Nephron (organoid): ENCODE data around the gene ABLIM1.
A peak's percentile ranks its signal among the peaks of the same experiment; 100 is the strongest.

Source experiments
- H3K27ac Mint-ChIP-seq, 3 experiments: 2 replicates each; pipeline ENCODE4 v1.8.0; 2020; ENCODE audit warnings: mixed read lengths in 3 of 3, mild to moderate bottlenecking in 2 of 3, moderate library complexity in 1 of 3
- H3K27me3 Mint-ChIP-seq: 2 replicates; pipeline ENCODE4 v1.8.0; 2021; ENCODE audit warnings: low read depth, mild to moderate bottlenecking, moderate library complexity, mixed read lengths
- H3K36me3 Mint-ChIP-seq: 2 replicates; pipeline ENCODE4 v1.8.0; 2020; ENCODE audit warnings: low read depth, mixed read lengths
- H3K4me1 Mint-ChIP-seq: 2 replicates; pipeline ENCODE4 v1.8.0; 2020; ENCODE audit warnings: mixed read lengths
- H3K4me3 Mint-ChIP-seq, 3 experiments: 2 replicates each; pipeline ENCODE4 v1.8.0; 2020; ENCODE audit warnings: mild to moderate bottlenecking in 3 of 3, mixed read lengths in 3 of 3, moderate library complexity in 2 of 3
- H3K9me3 Mint-ChIP-seq: 2 replicates; pipeline ENCODE4 v1.8.0; 2020; ENCODE audit warnings: mixed read lengths
- TF ChIP-seq, protein P1 (sequence below), 3 experiments: fragments of 200-600 bp; sonication (generic); IDR thresholded peaks; one replicate each; pipeline ENCODE4 v1.5.0; 2021; ENCODE audit warnings: antibody characterized with exemption in 3 of 3; ENCODE audit not compliant: unreplicated experiment in 3 of 3

Gene ABLIM1

GRCh38 chr10:114613237-114613979 is 44.7 kb downstream of the ABLIM1 start:
- H3K27me3 Mint-ChIP-seq, result peaks cover 8% of the 10 kb centered on the region
- no peaks in the 10 kb centered on the region for H3K9me3 Mint-ChIP-seq
- TF ChIP-seq, protein P1, sequence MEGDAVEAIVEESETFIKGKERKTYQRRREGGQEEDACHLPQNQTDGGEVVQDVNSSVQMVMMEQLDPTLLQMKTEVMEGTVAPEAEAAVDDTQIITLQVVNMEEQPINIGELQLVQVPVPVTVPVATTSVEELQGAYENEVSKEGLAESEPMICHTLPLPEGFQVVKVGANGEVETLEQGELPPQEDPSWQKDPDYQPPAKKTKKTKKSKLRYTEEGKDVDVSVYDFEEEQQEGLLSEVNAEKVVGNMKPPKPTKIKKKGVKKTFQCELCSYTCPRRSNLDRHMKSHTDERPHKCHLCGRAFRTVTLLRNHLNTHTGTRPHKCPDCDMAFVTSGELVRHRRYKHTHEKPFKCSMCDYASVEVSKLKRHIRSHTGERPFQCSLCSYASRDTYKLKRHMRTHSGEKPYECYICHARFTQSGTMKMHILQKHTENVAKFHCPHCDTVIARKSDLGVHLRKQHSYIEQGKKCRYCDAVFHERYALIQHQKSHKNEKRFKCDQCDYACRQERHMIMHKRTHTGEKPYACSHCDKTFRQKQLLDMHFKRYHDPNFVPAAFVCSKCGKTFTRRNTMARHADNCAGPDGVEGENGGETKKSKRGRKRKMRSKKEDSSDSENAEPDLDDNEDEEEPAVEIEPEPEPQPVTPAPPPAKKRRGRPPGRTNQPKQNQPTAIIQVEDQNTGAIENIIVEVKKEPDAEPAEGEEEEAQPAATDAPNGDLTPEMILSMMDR (IDR thresholded peaks at IDR 0.05; ENCODE audit: unreplicated experiment in 3 of 3), result no peak

DNA sequence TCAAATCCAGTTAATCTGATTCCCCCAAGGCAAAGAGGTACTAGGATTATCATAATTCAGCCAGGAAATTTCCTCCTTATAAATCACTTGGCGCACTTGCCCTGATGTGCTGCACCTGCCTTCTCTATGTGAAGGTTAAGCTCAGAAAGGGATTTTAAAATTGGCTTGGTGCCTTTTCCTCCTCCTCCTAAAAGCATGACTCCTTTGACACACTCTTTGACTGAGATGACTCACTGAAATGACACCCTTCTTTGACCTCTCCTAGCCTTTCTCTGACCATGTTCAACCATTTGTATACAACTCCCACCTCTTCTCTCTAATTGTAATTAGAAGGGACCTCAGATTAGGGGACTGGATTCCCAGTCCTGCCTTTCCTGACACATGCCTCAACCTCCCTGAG is 46.5 kb downstream of the ABLIM1 start:
- TF ChIP-seq, protein P1 (IDR thresholded peaks at IDR 0.05; ENCODE audit: unreplicated experiment in 3 of 3), result no peak
- H3K4me3 Mint-ChIP-seq, result no peak overlapping the region
- peaks cover 8% of the 10 kb centered on the region for H3K27me3 Mint-ChIP-seq
- no peaks in the 10 kb centered on the region for H3K36me3 Mint-ChIP-seq
- H3K27ac Mint-ChIP-seq, result peak overlapping the region in 2 of 3 experiments; percentile 2 to 73
- no peaks in the 10 kb centered on the region for H3K9me3 Mint-ChIP-seq
- H3K4me1 Mint-ChIP-seq, result peaks cover 18% of the 10 kb centered on the region

More at GRCh38 chr10:114613237-114613979, 44.7 kb downstream of the ABLIM1 start:
- no peak overlapping the region for H3K4me3 Mint-ChIP-seq
- peaks cover 13% of the 10 kb centered on the region for H3K4me1 Mint-ChIP-seq
- H3K36me3 Mint-ChIP-seq, result no peaks in the 10 kb centered on the region
- peak overlapping the region; percentile 71 to 88 (median 73) for H3K27ac Mint-ChIP-seq

DNA sequence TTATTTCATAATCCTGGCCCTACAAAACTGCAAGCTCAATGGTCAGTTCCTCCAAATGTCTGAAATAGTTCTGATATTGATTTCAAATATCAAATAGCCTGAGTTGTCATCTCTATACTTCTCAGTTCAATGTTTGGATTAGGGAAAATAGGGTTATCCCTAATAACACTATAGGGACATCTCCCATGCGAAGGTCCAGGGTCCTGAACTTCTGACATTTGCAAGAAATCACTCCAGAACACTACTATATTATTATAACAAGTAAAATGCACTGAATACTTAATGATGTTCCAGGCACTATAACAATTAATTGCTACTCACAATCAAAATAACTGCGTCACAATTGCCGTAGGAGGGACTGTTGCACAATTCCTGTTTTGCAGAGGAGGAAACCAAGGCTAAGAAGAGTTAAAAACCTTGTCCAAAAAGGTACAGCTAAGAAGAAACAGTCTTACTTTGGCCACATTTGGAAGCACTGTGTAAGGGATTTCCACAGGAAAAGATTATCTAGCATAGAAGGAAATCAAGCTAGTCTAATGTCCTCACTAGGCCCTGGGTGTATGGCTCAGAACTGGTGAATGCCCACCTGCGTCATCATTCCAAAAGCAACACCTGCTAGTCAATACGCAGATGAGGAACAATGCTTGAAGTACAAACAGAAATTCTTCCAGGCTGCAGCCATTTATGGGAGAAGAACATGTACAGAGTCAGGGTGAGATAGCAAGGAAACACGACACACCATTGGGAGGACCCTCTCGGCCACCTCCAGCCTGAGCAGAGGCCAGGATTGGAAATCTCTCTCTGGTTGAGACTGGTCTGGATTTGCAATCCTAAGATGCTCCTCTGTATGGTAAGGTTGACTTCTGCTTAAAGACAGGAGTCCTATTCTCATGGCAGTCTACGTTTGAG is 48.3 kb downstream of the ABLIM1 start:
- H3K4me1 Mint-ChIP-seq, result peaks cover 24% of the 10 kb centered on the region
- H3K27me3 Mint-ChIP-seq, result peaks cover 8% of the 10 kb centered on the region
- TF ChIP-seq, protein P1 (IDR thresholded peaks at IDR 0.05; ENCODE audit: unreplicated experiment in 3 of 3), result no peak
- no peaks in the 10 kb centered on the region for H3K9me3 Mint-ChIP-seq
- H3K27ac Mint-ChIP-seq, result no peak overlapping the region
- no peaks in the 10 kb centered on the region for H3K36me3 Mint-ChIP-seq
- H3K4me3 Mint-ChIP-seq, result no peak overlapping the region

DNA sequence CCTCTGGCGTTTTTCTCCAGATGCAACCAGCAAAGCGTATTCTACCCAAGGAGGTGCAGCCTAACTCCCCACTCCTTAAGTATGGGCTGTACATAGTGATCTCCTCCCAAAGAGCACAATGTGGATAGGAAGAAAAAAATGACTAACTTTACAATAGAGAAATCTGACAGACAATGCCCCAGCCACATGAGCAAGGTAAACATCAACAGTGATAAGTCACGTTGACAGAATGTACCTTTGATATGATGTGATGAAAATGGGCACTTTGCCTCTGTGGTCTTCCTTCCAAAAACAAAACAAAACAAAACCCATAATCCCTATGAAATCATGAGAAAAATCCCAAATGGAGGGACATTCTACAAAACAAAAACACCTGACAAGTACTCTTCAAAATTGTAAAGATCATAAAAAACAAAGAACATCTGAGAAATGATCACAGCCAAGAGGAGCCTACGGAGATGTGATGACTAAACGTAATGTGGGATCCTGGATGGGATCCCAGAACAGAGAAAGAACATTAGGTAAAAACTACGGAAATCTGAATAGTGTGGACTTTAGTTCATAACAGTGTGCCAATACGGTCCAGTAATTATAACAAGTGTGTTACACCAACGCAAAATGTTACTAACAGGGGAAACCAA is 50.6 kb downstream of the ABLIM1 start:
- H3K27me3 Mint-ChIP-seq, result peaks cover 8% of the 10 kb centered on the region
- no peak overlapping the region for H3K27ac Mint-ChIP-seq
- no peaks in the 10 kb centered on the region for H3K36me3 Mint-ChIP-seq
- TF ChIP-seq, protein P1 (IDR thresholded peaks at IDR 0.05; ENCODE audit: unreplicated experiment in 3 of 3), result no peak
- H3K4me1 Mint-ChIP-seq, result peaks cover 25% of the 10 kb centered on the region
- H3K9me3 Mint-ChIP-seq, result no peaks in the 10 kb centered on the region
- no peak overlapping the region for H3K4me3 Mint-ChIP-seq

GRCh38 chr10:114605155-114605797 is 52.8 kb downstream of the ABLIM1 start:
- Mint-ChIP-seq H3K4me3 (no peak overlapping the region), H3K9me3 (no peaks in the 10 kb centered on the region), H3K4me1 (peaks cover 18% of the 10 kb centered on the region), H3K27ac (peak overlapping the region; percentile 82 to 88 (median 85)), H3K36me3 (no peaks in the 10 kb centered on the region), H3K27me3 (no peaks in the 10 kb centered on the region)
- TF ChIP-seq, protein P1 (IDR thresholded peaks at IDR 0.05; ENCODE audit: unreplicated experiment in 3 of 3), result no peak
